Nucleus accumbens (tissue), 56 donors: Measurements from ENCODE around the gene AUTS2.

Source experiments
- DNase-seq, 56 donors: peaks; one replicate each; lab custom pipeline; 2025; lab: John Stamatoyannopoulos, UW

The AUTS2 gene

DNA sequence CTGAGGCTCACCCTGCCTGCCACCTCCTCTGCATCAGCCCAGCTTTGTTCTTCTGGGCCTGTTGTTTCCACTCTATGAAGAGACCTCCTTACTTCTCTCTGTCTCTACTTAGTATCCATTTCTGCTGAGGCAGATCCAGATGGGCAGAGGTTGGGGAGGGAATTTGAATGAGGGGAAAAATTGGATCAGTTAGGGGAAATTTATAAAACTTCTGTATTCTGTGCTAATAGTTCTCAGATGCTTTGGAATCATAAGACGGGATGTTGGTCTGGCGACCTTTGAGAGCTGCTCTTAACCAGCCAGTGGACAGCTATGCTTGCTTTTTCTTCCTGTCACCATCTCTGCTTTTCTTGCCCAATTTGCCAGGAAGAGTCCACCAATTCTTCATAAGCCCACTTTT is 55.5 kb downstream of the AUTS2 start:
- no peak for DNase-seq

DNA sequence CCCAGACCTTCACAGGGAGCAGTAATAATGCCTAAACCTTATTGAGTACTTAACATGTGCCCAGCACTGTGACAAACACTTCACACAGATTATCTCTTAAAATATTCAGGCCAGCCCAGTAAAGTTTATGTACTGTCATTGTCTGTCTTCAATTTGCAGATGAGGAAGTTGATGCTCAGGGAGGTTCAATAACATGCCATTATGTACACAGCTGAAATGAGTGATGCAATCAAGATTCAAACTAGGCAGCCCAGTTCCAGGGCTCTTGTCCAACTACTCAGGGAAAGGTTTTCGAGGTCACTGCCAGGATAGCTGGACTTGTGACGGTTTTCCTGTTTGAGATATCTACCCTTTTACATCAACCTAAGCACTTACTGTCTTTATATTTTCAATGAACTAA is 56.1 kb downstream of the AUTS2 start:
- peak in 1 of 56 donors; percentile 15 for DNase-seq

DNA sequence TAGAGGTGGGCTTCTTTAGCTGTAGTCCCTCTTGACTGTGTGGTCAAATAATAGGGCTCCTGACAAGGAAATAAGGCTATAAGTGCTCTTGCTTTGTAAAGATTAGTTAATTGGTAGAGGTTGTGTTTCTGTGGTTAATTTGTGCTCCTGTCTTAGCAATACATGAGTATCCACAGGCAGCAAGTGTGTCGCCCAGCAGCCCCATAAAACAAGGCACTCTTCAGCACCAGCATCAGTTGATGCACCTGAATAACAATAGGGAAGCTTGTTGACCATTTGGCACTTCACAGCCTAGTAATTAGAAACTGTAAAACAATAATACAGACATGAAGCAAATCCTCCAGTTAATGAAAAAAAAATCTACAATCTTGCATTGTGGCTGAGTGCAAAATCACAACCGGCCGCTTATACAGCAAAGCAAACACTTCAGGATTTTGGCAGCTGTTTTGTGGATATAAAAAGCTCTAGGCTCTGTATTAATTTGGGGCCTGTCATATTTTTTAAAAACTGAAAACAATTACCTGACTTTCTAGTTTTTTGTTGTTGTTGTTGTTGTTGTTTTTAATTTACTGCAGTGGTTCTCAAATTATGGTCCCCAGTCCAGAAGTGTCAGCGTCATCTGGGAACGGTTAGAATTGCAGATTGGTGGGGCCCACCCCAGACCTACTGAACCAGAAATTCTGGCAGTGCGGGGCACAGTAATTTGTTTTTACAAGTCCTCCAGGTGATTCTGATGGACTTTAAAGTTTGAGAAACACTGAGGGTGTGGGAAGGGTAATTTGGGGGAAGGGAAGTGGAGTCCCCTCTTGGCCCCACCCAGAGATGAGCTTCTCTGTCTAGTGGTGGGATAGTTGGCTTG is 56.8 kb downstream of the AUTS2 start:
- no peak for DNase-seq

DNA sequence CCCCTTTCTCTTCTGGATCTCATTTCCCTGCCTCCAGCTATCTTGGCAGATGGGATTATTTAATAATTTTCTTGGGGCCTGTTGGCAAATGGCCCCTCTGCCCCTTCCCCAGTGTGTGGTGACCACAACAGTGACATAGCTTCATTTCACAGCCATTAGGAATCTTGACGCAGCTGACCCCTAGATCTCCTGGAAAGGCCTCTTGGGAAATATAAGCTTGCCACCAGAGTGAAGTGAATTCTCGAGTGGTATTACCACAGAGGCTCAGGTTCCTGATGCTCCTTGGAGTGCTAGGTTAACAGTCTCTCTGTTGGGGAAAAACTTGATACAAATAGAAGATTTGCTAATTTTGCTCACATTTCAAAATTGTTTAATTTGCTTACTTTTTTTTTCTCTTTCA is 57.8 kb downstream of the AUTS2 start:
- DNase-seq: no peak

DNA sequence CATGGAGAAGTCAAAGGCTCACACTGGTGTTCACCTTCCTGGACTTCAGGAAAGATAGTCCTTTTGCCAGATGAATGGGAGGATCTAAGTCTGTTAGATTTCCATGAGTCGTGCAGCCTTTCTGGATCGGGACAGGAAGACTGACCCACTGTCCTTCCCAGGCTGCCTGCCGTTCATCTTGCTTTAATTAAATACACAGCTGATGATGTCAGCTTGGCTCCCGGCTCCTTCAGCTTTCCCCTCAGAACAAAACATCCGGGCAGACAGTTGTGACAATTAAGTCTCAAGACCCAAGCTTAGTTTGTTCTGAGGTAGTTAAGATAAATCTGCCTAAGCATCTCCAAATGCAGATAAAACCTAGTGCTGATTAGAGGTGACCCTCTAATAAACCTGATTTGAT is 58.6 kb downstream of the AUTS2 start:
- peak in 1 of 56 donors; percentile 50 for DNase-seq

DNA sequence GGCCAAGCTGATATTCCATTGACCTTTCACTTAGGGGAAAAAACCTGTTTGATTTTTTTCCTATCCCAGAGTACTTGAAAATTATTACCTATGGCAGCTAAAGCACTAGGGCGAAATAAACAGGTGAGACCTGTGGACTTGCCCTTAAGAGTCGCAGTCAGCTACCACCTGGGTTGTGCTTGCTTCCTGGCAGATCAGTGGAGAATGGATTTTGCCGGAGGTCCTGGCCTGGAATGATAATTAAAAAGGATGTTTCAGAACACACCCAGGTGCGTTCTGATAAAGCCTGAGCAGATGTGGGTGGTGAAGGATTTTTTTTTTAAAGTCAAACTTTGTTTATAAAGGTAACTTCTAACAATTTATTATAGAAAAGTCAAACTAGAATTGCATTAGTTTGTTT is 59.1 kb downstream of the AUTS2 start:
- DNase-seq: no peak

DNA sequence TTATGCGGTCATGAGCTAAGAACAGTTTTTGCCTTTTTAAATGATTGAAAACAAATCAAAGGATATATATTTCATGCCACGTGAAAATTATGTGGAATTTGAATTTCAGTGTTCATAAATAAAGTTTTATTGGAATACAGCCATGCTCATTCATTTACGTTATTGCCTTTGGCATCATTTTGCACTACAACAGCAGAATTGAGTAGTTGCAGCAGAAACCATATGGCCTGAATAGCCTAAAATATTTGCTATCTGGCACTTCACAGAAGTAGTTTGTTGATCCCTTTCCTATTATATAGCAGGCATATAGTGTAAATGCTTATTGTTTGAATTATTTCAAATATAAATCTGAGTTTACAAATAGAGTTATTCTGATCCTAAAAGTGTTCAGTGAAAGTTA is 59.7 kb downstream of the AUTS2 start:
- DNase-seq: no peak

DNA sequence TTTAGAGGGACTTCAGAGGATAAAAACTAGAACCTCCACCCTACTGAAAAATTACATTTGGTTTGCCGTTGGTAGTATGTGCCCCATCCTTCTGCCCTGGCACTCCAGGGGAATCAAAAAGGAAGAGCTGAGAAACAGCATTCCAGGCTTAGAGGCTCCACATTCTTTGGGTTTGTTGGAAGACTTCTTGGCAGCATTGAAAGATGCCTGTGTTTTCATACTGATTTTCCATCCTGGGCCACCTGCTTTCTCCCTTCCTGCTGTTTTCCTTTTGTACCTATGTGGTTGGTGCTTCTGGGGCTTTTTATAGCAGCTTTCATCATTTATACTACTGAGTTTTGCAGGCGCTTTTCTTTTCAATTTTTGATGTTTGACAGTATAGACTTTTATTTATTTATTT is 61.7 kb downstream of the AUTS2 start:
- no peak for DNase-seq

DNA sequence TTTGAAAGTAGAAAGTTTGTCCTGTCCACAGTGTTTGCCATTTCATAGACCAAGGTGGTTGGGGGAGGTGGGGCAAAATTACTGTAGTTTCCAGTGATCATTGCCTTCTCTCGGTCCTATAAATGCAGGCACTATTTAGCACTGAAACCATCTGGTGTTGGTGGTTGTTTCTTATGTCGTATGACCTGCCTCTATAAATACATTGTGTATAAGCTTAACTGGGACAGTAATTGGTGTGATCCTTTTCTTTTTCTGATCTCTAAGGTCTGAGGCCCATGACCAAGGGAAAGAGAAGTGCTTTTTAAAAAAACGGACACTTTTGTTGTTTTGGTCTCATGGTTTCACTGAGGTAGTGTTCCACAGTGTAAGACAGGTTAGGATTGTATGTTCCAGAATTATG is 63.1 kb downstream of the AUTS2 start:
- no peak for DNase-seq

DNA sequence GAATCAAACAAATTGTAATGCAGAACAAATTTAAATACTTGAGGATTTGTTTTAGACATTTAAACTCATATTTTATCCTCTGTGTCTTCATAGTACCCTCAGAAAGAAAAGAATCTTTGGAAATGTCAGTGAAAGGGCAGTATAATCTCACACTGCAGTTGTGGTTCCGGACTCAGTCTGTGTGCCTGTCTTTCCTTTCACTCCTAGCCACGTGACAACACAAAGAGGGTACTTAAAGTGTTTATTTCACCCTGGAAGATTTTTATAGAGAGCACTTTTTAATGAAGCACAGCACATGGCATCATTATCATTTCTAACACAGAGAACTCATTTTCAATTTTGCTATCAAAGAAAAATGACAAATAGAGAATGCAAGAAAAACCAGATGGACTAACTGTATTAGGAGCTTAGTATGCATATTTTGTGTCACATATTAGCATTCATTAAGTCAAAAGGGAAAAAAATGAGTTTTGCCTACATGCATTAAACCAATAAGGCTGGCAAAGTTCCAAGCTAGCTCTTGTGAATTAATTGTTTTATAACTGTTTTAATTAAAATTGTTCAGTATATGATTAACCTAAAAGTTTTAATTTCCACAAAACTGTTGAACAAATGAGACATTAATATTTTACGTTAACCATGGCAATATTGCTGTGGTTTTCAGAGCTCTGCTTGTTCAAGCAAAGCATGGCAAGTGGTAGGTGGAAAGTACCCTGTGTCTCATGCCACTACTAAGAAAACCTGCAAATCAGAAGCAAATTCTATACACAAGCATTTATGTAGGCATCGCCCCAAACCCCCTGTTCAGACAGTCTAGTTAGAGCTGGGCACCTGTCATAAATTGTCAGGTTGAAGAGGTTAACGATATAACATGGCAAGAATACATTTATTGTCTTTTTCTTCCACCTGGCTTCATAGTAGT is 65.9 kb downstream of the AUTS2 start:
- DNase-seq: no peak

DNA sequence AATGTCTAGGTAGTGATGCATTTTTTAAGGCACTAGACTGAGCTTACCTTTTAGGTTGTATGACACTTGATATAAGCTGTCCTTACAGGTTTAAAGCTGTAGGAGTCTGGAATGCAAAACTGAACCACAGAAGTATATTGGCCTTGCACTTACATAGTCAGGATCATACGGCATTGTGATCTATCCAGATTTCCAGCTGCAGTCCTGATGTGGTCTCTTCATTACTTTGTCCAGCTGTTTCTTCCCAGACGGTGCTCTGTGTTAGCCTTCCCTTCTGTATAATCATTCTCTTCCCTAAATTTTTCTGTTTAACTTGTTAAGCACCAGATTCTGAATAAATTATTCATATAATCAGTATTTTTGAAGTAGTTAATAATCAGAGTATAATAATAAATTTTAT is 67.1 kb downstream of the AUTS2 start:
- no peak for DNase-seq

DNA sequence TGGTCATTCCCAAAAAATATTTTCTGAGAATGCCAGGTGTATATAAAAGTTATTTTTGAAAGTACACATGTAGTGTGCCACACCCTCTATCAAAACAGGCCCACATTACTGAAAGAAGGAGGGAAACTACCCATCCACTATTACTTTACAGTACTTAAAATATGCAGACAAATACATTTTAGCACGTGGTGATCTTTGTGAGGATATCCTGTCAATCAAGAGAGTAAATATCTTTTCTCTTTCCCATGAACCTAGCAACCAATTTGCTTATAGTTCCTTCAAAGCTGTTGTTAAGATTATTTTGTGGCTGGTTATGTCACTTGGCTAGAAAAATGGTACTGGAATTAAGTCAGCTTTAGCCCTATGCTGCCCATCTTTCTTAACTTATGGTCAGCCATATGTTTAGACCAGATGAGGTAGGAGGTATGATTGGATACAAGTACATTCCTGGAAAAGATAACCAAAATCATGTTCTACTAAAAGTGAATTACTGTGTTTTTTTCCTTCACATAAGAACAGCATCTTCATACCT is 70.1 kb downstream of the AUTS2 start:
- DNase-seq: no peak

DNA sequence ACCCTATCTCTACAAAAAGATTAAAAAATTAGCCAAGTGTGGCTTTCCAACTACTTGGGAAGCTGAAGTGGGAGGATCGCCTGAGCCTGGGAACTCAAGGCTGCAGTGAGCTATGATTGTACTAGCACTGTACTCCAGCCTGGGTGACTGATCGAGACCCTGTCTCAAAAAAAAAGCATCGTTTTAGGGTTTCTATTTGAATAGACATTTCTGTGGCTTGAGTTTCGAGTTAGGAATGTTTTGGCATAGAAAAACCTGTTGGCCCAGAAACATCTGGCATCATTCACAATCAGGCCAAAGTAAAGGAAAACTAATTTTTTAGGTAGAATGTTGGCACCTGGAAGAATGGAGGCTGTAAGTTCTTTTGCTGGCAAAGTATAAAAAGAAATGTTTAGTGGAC is 72.4 kb downstream of the AUTS2 start:
- DNase-seq: no peak

DNA sequence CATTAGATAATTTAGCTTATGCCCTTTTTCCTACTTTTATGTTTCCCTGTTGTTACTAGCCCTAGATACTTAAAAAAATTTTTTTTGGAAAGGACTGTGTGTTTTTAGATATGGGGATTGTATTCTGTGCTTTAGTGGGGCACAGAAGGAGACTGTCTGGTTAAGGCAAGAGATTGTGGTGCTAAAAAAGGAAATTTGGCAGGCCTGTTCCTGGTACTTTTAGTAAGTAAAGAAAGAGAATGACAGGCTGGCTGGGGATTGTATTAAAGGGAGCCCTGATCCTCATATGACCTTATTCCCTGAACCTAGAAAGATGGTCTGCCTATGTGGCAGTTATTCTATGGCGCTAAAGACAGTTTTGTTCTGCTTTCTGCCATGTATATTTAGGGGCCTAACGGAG is 74.8 kb downstream of the AUTS2 start:
- DNase-seq: no peak

DNA sequence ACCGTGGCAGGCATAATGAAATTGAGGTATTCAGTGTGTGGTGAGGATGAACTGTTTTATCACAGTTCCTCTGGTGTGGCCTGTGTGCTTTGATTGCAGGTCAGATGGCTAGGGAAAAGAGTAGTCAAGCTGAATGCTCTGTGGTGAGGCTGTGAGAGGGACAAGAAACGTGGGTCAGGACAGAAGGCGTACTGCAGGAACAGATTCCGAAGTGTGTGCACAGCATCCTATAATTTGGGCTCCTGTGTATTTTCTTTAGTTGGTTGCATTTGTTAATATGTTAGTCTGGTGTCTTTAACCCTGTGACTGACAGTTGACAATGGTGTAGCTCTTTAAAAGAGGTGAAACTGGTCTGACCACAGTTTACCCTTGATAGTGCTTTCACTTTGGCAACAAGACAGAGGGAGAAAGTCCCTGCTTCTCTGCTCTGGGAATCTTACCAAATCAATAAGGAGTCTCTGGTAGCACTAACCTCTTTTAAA is 76.5 kb downstream of the AUTS2 start:
- no peak for DNase-seq

DNA sequence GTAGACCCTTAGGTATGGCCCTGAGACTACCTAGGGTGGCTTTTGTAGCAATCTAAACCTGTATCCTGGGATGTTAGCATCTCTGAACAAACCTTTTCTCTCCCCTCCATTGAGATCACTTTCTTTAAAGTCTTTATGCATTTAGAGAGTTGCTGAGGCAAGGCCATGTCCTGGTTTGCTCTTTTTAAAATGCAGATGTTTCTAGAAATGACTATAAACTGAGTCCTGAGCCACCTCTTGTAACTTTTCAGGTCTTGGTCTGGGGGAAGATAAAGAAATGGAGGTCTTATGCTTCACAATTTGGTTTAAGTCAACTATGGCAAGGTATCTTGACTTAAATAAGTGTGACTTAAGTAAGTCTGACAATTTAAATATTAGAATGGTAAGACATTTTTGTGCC is 78.0 kb downstream of the AUTS2 start:
- DNase-seq: no peak

DNA sequence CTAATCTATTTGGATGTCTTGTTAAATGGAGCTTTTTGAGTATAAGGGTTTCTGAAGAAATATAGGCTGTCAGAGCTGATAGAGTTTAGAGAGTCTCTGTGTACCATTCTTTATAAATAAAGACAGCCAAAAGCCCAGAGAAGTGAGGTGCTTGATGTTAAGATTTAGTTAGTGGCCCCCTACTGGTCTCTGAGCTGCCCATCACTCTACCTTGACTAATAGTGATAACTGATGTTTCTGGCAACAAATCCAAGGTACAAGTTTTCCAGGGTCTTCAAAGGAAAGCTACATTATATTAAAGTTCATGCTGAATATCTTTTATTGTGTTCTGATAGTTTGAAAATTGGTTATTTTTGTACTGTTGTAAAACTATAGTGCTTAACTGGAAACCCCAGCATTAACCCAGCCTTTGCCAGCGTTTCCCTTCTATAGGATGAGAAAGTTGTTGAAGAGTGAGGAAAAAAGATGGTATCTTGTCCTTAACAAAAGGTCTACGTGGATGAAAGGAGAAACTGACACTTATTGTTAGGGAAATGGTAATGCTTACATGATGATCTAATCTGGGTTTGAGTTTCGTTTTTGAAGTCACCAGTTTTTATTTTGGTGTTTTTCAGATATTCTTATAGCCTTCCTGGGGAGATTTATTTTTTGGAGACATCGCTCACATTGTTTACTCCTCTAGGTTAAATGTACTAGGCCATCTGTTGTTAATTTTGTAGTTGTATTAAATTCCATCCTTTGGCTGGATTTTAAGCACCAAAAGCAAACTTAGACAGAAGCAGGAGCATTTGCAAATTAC is 79.0 kb downstream of the AUTS2 start:
- no peak for DNase-seq

DNA sequence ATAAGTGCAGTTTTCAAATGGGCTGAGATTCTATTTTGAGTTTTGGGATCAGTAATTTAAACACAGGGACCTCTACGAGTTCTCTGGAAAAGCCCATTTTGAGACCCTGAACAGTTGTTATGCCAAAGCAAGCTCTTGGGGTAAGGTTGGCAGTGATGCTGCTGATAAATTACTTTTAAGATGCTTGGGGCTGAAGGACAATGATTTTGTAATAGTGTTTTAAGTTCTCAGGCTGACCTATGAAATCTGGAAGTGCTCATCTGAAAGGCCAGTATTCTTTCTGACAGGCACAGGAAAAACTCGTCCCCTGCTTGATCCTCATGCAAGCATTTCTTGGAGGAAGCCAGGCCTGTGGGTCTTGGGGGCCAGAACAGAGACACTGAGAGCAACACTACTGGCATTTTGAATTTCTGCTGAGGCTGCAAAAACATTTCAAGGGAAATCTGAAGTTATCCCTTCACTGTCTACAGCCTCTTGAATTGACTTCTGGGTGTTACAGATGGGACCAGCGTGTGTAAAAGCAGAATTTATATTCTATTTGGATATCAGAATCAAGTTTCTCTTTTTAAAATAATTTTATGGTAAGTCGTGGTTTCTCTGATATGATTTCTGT is 79.7 kb downstream of the AUTS2 start:
- no peak for DNase-seq

DNA sequence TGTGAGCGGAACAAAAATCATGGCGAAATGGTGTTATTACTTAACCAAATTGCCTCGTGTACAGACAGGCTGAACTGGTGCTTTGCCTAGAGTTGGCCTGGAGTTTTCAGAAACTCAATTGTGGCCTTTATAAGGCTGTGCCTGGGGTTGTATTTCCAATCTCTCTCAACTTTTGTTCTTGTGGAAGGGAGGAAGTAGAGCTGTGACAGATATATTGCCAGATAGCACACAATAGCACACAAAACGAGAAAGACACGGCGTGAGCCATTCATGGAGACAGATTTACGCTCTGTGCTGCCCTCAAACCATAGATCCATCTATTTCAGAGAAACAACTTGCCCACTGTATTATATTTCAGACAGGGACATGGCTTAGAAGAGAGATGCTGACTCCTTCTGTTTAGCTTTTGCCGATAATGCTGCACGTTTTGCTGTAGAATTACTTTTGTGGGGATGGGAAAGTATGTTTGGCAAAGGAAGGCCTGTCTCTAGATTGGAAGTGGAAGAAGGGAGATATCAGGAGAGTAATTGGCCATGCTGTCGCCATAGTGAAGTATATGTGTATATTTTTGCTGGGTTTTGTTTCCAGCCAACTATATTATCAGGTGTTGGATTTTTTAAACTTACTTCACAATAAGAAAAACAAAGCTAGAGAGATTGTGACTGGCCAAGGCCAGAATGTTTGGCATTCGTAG is 80.4 kb downstream of the AUTS2 start:
- DNase-seq: no peak
